A673 (cell line): Measurements from ENCODE around the gene GARIN1A. TPM values are rescaled to one million over a fixed set of nuclear protein-coding genes. Genes with fewer than 3 reads are reported as not detected.

ENCODE experiments used
- BruUV-seq: library from RNA; stranded (reverse); fragments of 400-500 nt; replicated peaks from 2 replicates; lab custom pipeline; 2021; lab: Mats Ljungman, UMichigan
- CTCF ChIA-PET: fragments of 300-600 bp; sonication (Branson Sonifier 250); formaldehyde crosslinking; loops from one replicate; lab custom pipeline; 2022; ENCODE audit warnings: antibody characterized with exemption; lab: Charles Lee
- POLR2A ChIA-PET: fragments of 300-600 bp; sonication (Branson Sonifier 250); formaldehyde crosslinking; loops from one replicate; lab custom pipeline; 2022; ENCODE audit warnings: antibody characterized with exemption; ENCODE audit not compliant: low non-redundant PET; lab: Charles Lee
- DNase-seq: peaks from one replicate; pipeline ENCODE4 v3.0.0-alpha.2; 2015; ENCODE audit warnings: low spot score
- H3K27ac ChIP-seq: fragments of 200-600 bp; sonication (generic); 2 replicates; pipeline ENCODE4 v1.5.1; 2016; ENCODE audit warnings: mixed run types, low read depth, mild to moderate bottlenecking, mixed read lengths, antibody characterized with exemption, low read length; ENCODE audit not compliant: poor library complexity, severe bottlenecking
- H3K27me3 ChIP-seq: fragments of 200-600 bp; sonication (generic); replicated peaks from 2 replicates; pipeline ENCODE4 v1.6.1; 2017; ENCODE audit warnings: mixed run types, low read depth, mild to moderate bottlenecking, mixed read lengths, antibody characterized with exemption, low read length; ENCODE audit not compliant: insufficient read depth, poor library complexity
- H3K36me3 ChIP-seq: fragments of 200-600 bp; sonication (generic); 2 replicates; pipeline ENCODE4 v1.6.1; 2016; ENCODE audit warnings: mixed run types, mild to moderate bottlenecking, mixed read lengths, antibody characterized with exemption, low read length; ENCODE audit not compliant: insufficient read depth, poor library complexity, severe bottlenecking
- H3K4me1 ChIP-seq: fragments of 200-600 bp; sonication (generic); 2 replicates; pipeline ENCODE4 v1.6.1; 2017; ENCODE audit warnings: mixed run types, mild to moderate bottlenecking, mixed read lengths, antibody characterized with exemption, low read length; ENCODE audit not compliant: insufficient read depth, poor library complexity, severe bottlenecking
- H3K4me3 ChIP-seq: fragments of 200-600 bp; sonication (generic); 2 replicates; pipeline ENCODE4 v1.5.1; 2016; ENCODE audit warnings: low read depth, mixed run types, mild to moderate bottlenecking, mixed read lengths, low read length; ENCODE audit not compliant: poor library complexity, severe bottlenecking
- H3K9me3 ChIP-seq: fragments of 200-600 bp; sonication (generic); 2 replicates; pipeline ENCODE4 v1.6.1; 2016; ENCODE audit warnings: mixed run types, low read depth, mild to moderate bottlenecking, mixed read lengths, antibody characterized with exemption, low read length; ENCODE audit not compliant: poor library complexity, severe bottlenecking
- EZH2 ChIP-seq: fragments of 200-600 bp; sonication (generic); IDR thresholded peaks from 2 replicates; pipeline ENCODE4 v1.6.1; 2017; ENCODE audit warnings: borderline replicate concordance, low read depth, mild to moderate bottlenecking, mixed read lengths, antibody characterized with exemption, low read length; ENCODE audit not compliant: poor library complexity, severe bottlenecking
- intact Hi-C: fragments of 100-400 bp; cut with micrococcal nuclease; formaldehyde crosslinking; loops from one replicate; pipeline ENCODE4 v1.10.0; 2022; ENCODE audit not compliant: unreplicated experiment
- total RNA-seq: library from RNA; stranded (reverse); gene quantifications from 2 replicates; pipeline ENCODE4 v1.2.3, GENCODE V29; 2021
- TF ChIP-seq, protein P1 (sequence below): fragments of 300-800, 200-600 bp; sonication (generic); conservative IDR thresholded peaks from 2 replicates; pipeline ENCODE4 v1.5.1; 2017; ENCODE audit warnings: low read depth, mild to moderate bottlenecking, antibody characterized with exemption, low read length, moderate library complexity, mixed read lengths

Gene GARIN1A
- total RNA-seq, 1 experiment from 2014 or later = 1.8 TPM

DNA sequence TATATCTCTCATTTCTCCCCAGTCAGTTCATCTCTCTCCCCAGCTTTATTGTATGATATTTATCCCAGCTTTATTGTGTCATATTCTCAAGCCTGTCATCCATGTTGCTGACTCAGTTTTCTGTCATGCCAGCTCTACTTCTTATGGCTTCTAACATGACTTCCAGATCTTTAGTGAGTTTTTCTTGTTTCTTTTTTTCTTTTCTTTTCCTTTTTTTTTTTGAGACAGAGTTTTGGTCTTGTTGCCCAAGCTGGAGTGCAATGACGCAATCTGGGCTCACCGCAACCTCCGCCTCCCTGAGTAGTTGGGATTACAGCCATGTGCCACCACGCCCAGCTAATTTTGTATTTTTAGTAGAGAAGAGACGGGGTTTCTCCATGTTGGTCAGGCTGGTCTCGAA lies 38.4 kb downstream of the GARIN1A start:
- Histone ChIP-seq H3K27ac (no peak overlapping the region), H3K4me3 (no peak overlapping the region), H3K27me3 (no peaks in the 10 kb centered on the region), H3K4me1 (no peaks in the 10 kb centered on the region), H3K36me3 (no peaks in the 10 kb centered on the region), H3K9me3 (no peaks in the 10 kb centered on the region)
- intact Hi-C loops = no loop called here
- BruUV-seq = no TSS peak
- no peak for DNase-seq
- POLR2A ChIA-PET = no interaction called here
- TF ChIP-seq, protein P1, sequence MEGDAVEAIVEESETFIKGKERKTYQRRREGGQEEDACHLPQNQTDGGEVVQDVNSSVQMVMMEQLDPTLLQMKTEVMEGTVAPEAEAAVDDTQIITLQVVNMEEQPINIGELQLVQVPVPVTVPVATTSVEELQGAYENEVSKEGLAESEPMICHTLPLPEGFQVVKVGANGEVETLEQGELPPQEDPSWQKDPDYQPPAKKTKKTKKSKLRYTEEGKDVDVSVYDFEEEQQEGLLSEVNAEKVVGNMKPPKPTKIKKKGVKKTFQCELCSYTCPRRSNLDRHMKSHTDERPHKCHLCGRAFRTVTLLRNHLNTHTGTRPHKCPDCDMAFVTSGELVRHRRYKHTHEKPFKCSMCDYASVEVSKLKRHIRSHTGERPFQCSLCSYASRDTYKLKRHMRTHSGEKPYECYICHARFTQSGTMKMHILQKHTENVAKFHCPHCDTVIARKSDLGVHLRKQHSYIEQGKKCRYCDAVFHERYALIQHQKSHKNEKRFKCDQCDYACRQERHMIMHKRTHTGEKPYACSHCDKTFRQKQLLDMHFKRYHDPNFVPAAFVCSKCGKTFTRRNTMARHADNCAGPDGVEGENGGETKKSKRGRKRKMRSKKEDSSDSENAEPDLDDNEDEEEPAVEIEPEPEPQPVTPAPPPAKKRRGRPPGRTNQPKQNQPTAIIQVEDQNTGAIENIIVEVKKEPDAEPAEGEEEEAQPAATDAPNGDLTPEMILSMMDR = no peak
- no peak for TF ChIP-seq EZH2
- CTCF ChIA-PET = interaction anchor here (0.7 kb wide), 1 partner anchor 13 kb away, joined by 6 read pairs; no protein-coding TSS in a partner anchor

DNA sequence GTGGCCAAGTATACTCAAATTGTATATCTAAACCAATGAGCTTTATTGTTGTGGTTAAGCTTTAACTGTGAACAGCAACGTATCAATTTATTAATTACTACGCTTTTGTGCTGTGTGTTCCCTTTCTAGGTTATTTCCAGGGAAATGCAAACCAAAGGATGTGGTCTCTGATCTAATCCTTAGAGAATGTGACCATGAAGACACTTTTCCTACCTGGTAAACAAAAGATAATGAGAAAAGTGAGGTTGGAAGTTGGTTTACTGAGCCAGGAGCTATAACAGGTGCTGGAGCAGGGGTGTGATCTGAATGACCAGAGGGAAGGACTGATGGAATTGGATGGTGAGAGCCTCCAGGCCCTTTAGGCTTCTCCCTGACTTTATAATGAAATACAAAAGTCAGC lies 41.7 kb downstream of the GARIN1A start:
- Histone ChIP-seq H3K27me3 (no peaks in the 10 kb centered on the region), H3K4me3 (no peak overlapping the region), H3K27ac (no peak overlapping the region), H3K9me3 (no peaks in the 10 kb centered on the region), H3K36me3 (no peaks in the 10 kb centered on the region), H3K4me1 (no peaks in the 10 kb centered on the region)
- CTCF ChIA-PET = no interaction called here
- POLR2A ChIA-PET = no interaction called here
- DNase-seq = no peak
- no TSS peak for BruUV-seq
- intact Hi-C loops = no loop called here
- TF ChIP-seq, protein P1 = no peak
- TF ChIP-seq EZH2 = no peak

DNA sequence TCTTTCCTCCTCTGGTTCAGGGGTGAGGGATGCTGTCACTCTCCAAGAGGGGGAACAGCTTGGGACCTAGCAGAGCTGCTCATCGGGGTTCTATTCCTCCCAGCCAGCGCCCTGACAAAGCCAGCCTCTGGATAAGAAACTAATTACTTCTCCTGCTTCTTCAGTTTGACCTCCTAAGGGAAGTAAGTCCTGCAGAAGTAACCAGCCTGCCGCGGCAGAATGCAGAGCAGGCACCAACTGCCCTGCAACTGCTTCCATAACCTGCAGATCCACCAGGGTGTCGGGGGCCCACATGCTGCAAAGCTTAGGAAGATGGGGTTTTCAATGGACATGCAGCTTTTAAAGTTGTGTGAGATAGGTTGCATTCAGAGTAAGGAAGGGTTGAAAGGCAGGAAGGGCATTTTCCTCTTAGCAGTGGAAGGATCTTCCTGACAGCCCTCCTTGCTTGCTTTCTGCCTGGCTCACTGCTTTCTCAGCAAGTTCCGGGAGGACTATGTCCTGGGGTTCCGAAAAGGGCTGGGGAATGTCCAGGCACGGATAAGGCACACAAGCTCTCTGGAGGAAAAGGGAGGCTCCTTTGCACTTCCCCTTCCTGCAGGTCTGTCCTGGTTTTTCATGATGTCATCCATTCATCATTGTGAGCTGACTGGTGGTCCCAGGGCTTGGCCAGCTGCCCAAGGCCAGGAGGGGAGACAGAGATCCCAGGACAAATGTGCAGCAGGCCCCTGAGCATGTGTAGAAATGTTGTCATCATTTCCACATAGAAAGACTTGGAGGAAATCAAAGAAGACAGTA lies 42.8 kb downstream of the GARIN1A start:
- H3K27me3 ChIP-seq = no peaks in the 10 kb centered on the region
- H3K4me1 ChIP-seq = no peaks in the 10 kb centered on the region
- no peak overlapping the region for H3K27ac ChIP-seq
- ChIA-PET CTCF (interaction anchor here (0.6 kb wide), 1 partner anchor 9 kb away, joined by 13 read pairs; no protein-coding TSS in a partner anchor), POLR2A (no interaction called here)
- BruUV-seq = no TSS peak
- H3K9me3 ChIP-seq = no peaks in the 10 kb centered on the region
- no peaks in the 10 kb centered on the region for H3K36me3 ChIP-seq
- no peak for TF ChIP-seq EZH2
- intact Hi-C loops = no loop called here
- no peak for DNase-seq
- no peak overlapping the region for H3K4me3 ChIP-seq
